Measurements from ENCODE around the gene SULT4A1.

GRCh38 chr22:43849731-43850130, 12.6 kb downstream of the SULT4A1 start:
- TF ChIP-seq CTCF (IDR thresholded peaks at IDR 0.05) (no peak), POLR2A (IDR thresholded peaks at IDR 0.05) (no peak), EP300 (IDR thresholded peaks at IDR 0.05) (no peak)
